WTC11 (cell line): ENCODE data around the gene SIM1. TPM values are rescaled to one million over a fixed set of nuclear protein-coding genes. Genes with fewer than 3 reads are reported as not detected.

Source experiments
- ATAC-seq: fragments of 200-7000 bp; cut with Tn5 transposase; 2 replicates; pipeline ENCODE4 v1.10.0; 2021; ENCODE audit warnings: mild to moderate bottlenecking, moderate library complexity
- CTCF ChIA-PET: fragments of 300-600 bp; sonication (Branson Sonifier 250); formaldehyde crosslinking; loops from one replicate; lab custom pipeline; 2021; ENCODE audit warnings: antibody characterized with exemption; lab: Charles Lee
- POLR2A ChIA-PET: fragments of 350-600 bp; sonication (Branson Sonifier 250); formaldehyde crosslinking; loops from one replicate; lab custom pipeline; 2021; ENCODE audit warnings: antibody characterized with exemption; lab: Charles Lee
- DNase-seq: peaks from one replicate; pipeline ENCODE4 v3.0.0; 2021; ENCODE audit warnings: low spot score
- H3K27ac Mint-ChIP-seq: 2 replicates; pipeline ENCODE4 v1.8.0; 2021; ENCODE audit warnings: mixed read lengths
- H3K27me3 Mint-ChIP-seq: 2 replicates; pipeline ENCODE4 v1.8.0; 2021; ENCODE audit warnings: low read depth, mild to moderate bottlenecking, moderate library complexity, mixed read lengths
- H3K36me3 Mint-ChIP-seq: 2 replicates; pipeline ENCODE4 v1.8.0; 2021; ENCODE audit warnings: mixed read lengths
- H3K4me1 Mint-ChIP-seq: 2 replicates; pipeline ENCODE4 v1.8.0; 2022; ENCODE audit warnings: mixed read lengths
- H3K4me3 Mint-ChIP-seq: 2 replicates; pipeline ENCODE4 v1.8.0; 2021; ENCODE audit warnings: mild to moderate bottlenecking, moderate library complexity, mixed read lengths
- H3K9me3 Mint-ChIP-seq: 2 replicates; pipeline ENCODE4 v1.8.0; 2021; ENCODE audit warnings: mixed read lengths
- FOXJ3 ChIP-seq: sonication (generic); formaldehyde crosslinking; IDR thresholded peaks from 2 replicates; pipeline ENCODE4 v1.9.0; 2021; ENCODE audit warnings: missing genetic modification reagents, mild to moderate bottlenecking, borderline replicate concordance
- FOXK1 ChIP-seq: sonication (generic); formaldehyde crosslinking; IDR thresholded peaks from 2 replicates; pipeline ENCODE4 v1.8.0; 2022; ENCODE audit warnings: mild to moderate bottlenecking, moderate library complexity, missing genetic modification reagents
- HMGA2 ChIP-seq: fragments of 250-450 bp; sonication (Bioruptor Pico); IDR thresholded peaks from 2 replicates; pipeline ENCODE4 v1.4.0; 2021; ENCODE audit warnings: mild to moderate bottlenecking, moderate library complexity
- KAT7 ChIP-seq: sonication (generic); formaldehyde crosslinking; IDR thresholded peaks from 2 replicates; pipeline ENCODE4 v1.8.1; 2023; ENCODE audit warnings: missing genetic modification reagents, mild to moderate bottlenecking, borderline replicate concordance
- NFE2L1 ChIP-seq: sonication (generic); formaldehyde crosslinking; IDR thresholded peaks from 2 replicates; pipeline ENCODE4 v1.8.1; 2023; ENCODE audit warnings: missing genetic modification reagents
- RORB ChIP-seq: fragments of 250-450 bp; sonication (Bioruptor Pico); IDR thresholded peaks from 2 replicates; pipeline ENCODE4 v1.9.0; 2021; ENCODE audit warnings: mild to moderate bottlenecking
- SMAD3 ChIP-seq: sonication (generic); formaldehyde crosslinking; IDR thresholded peaks from 2 replicates; pipeline ENCODE4 v1.8.0; 2022; ENCODE audit warnings: missing genetic modification reagents, mild to moderate bottlenecking, borderline replicate concordance
- TEAD1 ChIP-seq: sonication (generic); formaldehyde crosslinking; IDR thresholded peaks from 2 replicates; pipeline ENCODE4 v1.8.0; 2022; ENCODE audit warnings: mild to moderate bottlenecking, missing genetic modification reagents
- ZNF121 ChIP-seq: sonication (generic); formaldehyde crosslinking; IDR thresholded peaks from 2 replicates; pipeline ENCODE4 v1.8.0; 2023; ENCODE audit warnings: missing genetic modification reagents
- ZNF232 ChIP-seq: sonication (generic); formaldehyde crosslinking; IDR thresholded peaks from 2 replicates; pipeline ENCODE4 v1.8.0; 2022; ENCODE audit warnings: mild to moderate bottlenecking, missing genetic modification reagents
- ZNF416 ChIP-seq: fragments of 250-450 bp; sonication (Bioruptor Pico); IDR thresholded peaks from 2 replicates; pipeline ENCODE4 v1.9.0; 2021; ENCODE audit warnings: mild to moderate bottlenecking, inconsistent platforms
- ZNF532 ChIP-seq: fragments of 250-450 bp; sonication (Bioruptor Pico); IDR thresholded peaks from 2 replicates; pipeline ENCODE4 v1.9.0; 2021; ENCODE audit warnings: mild to moderate bottlenecking, borderline replicate concordance
- total RNA-seq: library from RNA; stranded (reverse); gene quantifications from 3 replicates; pipeline ENCODE4 v1.2.3, GENCODE V29; 2021
- TF ChIP-seq, protein P1 (sequence below): fragments of 250-450 bp; sonication (Bioruptor Pico); IDR thresholded peaks from 2 replicates; pipeline ENCODE4 v1.8.0; 2021; ENCODE audit warnings: mild to moderate bottlenecking
- TF ChIP-seq, protein P2 (sequence below): sonication (generic); formaldehyde crosslinking; conservative IDR thresholded peaks from 2 replicates; pipeline ENCODE4 v1.8.1; 2023; ENCODE audit warnings: mild to moderate bottlenecking, low read depth, missing genetic modification reagents, moderate library complexity

SIM1 gene
- total RNA-seq, 1 experiment from 2014 or later: 0.09 TPM

- ATAC-seq: no peak
- POLR2A ChIA-PET: no interaction called here
These were observed 15.5 kb downstream of the SIM1 start for GRCh38 chr6:100449239-100449691.

DNA sequence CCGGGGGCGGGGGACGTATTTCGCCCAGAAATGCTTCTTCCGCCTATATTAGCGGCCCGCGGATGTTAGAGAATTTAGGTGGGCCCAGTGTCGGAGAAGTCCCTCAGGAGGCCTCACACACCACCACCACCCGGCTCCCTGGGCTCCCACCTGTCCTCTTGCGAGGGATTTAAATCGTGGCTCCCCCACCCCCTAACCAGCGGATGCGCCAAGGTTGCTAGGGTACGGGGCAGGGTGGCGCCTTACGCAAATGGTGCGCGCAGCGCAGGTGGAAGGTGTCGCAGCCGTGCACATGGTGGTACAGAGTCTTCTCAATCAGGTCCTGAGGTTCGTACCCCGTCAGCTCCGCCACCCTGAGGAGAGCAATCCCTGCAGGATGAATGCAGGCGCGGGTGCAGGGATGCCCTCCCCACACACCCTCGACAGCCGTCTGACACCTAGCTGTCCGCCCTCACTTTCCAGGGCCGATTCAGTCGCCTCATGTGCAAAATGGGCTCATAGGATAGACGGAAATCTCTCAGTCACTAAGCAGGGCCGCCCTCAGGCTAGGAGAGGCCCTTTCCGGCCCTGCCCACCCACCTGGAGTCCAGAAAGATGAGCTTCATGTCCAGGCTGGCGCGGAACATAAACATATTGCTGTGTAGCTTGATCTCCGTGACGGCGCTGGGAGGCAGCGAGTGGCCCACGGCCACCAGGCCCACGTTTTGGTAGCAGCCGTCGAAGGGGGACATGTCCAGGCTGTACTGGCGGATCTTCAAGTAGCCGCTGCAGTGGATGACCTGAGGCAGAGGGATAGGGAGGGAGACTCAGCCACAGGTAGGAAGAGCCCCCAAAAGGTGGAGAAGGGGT is 16.6 kb downstream of the SIM1 start:
- no peak overlapping the region for H3K27ac Mint-ChIP-seq
- H3K4me3 Mint-ChIP-seq: no peak overlapping the region
- TF ChIP-seq ZNF532 (CRISPR knock-in tag) (no peak), KAT7 (CRISPR knock-in tag) (no peak), RORB (CRISPR knock-in tag) (no peak), HMGA2 (no peak), ZNF121 (CRISPR knock-in tag) (no peak), TEAD1 (CRISPR knock-in tag) (no peak), FOXK1 (CRISPR knock-in tag) (no peak), ZNF232 (no peak), FOXJ3 (no peak), ZNF416 (no peak)
- TF ChIP-seq, protein P1, sequence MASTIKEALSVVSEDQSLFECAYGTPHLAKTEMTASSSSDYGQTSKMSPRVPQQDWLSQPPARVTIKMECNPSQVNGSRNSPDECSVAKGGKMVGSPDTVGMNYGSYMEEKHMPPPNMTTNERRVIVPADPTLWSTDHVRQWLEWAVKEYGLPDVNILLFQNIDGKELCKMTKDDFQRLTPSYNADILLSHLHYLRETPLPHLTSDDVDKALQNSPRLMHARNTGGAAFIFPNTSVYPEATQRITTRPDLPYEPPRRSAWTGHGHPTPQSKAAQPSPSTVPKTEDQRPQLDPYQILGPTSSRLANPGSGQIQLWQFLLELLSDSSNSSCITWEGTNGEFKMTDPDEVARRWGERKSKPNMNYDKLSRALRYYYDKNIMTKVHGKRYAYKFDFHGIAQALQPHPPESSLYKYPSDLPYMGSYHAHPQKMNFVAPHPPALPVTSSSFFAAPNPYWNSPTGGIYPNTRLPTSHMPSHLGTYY: no peak
- TF ChIP-seq, protein P2, sequence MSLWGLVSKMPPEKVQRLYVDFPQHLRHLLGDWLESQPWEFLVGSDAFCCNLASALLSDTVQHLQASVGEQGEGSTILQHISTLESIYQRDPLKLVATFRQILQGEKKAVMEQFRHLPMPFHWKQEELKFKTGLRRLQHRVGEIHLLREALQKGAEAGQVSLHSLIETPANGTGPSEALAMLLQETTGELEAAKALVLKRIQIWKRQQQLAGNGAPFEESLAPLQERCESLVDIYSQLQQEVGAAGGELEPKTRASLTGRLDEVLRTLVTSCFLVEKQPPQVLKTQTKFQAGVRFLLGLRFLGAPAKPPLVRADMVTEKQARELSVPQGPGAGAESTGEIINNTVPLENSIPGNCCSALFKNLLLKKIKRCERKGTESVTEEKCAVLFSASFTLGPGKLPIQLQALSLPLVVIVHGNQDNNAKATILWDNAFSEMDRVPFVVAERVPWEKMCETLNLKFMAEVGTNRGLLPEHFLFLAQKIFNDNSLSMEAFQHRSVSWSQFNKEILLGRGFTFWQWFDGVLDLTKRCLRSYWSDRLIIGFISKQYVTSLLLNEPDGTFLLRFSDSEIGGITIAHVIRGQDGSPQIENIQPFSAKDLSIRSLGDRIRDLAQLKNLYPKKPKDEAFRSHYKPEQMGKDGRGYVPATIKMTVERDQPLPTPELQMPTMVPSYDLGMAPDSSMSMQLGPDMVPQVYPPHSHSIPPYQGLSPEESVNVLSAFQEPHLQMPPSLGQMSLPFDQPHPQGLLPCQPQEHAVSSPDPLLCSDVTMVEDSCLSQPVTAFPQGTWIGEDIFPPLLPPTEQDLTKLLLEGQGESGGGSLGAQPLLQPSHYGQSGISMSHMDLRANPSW (CRISPR knock-in tag): no peak
- TF ChIP-seq, all 79 proteins: peak for 0
- ChIA-PET CTCF (interaction anchor here (0.6 to 1.1 kb wide), 2 partner anchors 13 to 16 kb away, joined by 3 to 7 read pairs; partner anchors contain the start of gene SIM1), POLR2A (no interaction called here)
- Mint-ChIP-seq H3K9me3 (no peaks in the 10 kb centered on the region), H3K4me1 (peaks cover 14% of the 10 kb centered on the region), H3K36me3 (no peaks in the 10 kb centered on the region), H3K27me3 (peaks cover 9% of the 10 kb centered on the region)
- no peak for DNase-seq
- no peak for ATAC-seq

More at GRCh38 chr6:100449239-100449691, 15.5 kb downstream of the SIM1 start:
- no peak overlapping the region for H3K27ac Mint-ChIP-seq
- peaks cover 18% of the 10 kb centered on the region for H3K4me1 Mint-ChIP-seq
- CTCF ChIA-PET: interaction anchor here (1.2 kb wide), 1 partner anchor 12 kb away, joined by 6 read pairs; no protein-coding TSS in a partner anchor
- peaks cover 2% of the 10 kb centered on the region for H3K27me3 Mint-ChIP-seq
- H3K9me3 Mint-ChIP-seq: no peaks in the 10 kb centered on the region
- no peak for DNase-seq
- H3K36me3 Mint-ChIP-seq: no peaks in the 10 kb centered on the region
- TF ChIP-seq NFE2L1 (CRISPR knock-in tag) (no peak), SMAD3 (no peak)
- TF ChIP-seq, all 79 proteins: peak for 0
- no peak overlapping the region for H3K4me3 Mint-ChIP-seq
